GM19463 (cell line): Measurements from ENCODE around the gene PYCR2.

ENCODE experiments used
- ATAC-seq: cut with Tn5 transposase; IDR thresholded peaks from one replicate; pipeline ENCODE4 v1.9.1; 2021; ENCODE audit warnings: mild to moderate bottlenecking, moderate library complexity; ENCODE audit not compliant: unreplicated experiment

PYCR2 gene

GRCh38 chr1:225879521-225880221 lies 44.4 kb downstream of the PYCR2 start:
- ATAC-seq, result no peak

- ATAC-seq, result no peak
Measured at GRCh38 chr1:225878282-225878681, 45.8 kb downstream of the PYCR2 start.

GRCh38 chr1:225877580-225877979 lies 46.5 kb downstream of the PYCR2 start:
- no peak for ATAC-seq

- no peak for ATAC-seq
Measured at GRCh38 chr1:225876900-225877510, 47.0 kb downstream of the PYCR2 start.

- no peak for ATAC-seq
Measured at GRCh38 chr1:225875044-225875815, 48.8 kb downstream of the PYCR2 start.

- ATAC-seq, result no peak
Measured at GRCh38 chr1:225874431-225874830, 49.6 kb downstream of the PYCR2 start.

GRCh38 chr1:225873281-225873850 lies 50.7 kb downstream of the PYCR2 start:
- ATAC-seq, result no peak

GRCh38 chr1:225872075-225872430 lies 52.0 kb downstream of the PYCR2 start:
- no peak for ATAC-seq

- ATAC-seq, result no peak
Measured at GRCh38 chr1:225871359-225872074, 52.5 kb downstream of the PYCR2 start.

GRCh38 chr1:225870911-225871310 lies 53.1 kb downstream of the PYCR2 start:
- ATAC-seq, result no peak
